Calu3 (cell line): Measurements from ENCODE around the gene WEE2. TPM values are rescaled to one million over a fixed set of nuclear protein-coding genes. Genes with fewer than 3 reads are reported as not detected.
"Not testable (repeated sequence)": the region's sequence is repeated elsewhere in the genome, so short reads cannot be mapped to it uniquely, and the experiment has no call there.

Source experiments
- BruUV-seq: library from RNA; stranded (reverse); fragments of 400-500 nt; replicated peaks from 2 replicates; lab custom pipeline; 2021; lab: Mats Ljungman, UMichigan
- CTCF ChIA-PET: fragments of 300-600 bp; sonication (Branson Sonifier 250); formaldehyde crosslinking; loops from one replicate; lab custom pipeline; 2022; ENCODE audit warnings: antibody characterized with exemption; lab: Charles Lee
- DNase-seq: peaks from one replicate; pipeline ENCODE4 v3.0.0; 2022
- H3K27ac Mint-ChIP-seq: one replicate; pipeline ENCODE4 v1.8.0; 2022; ENCODE audit warnings: mixed read lengths; ENCODE audit not compliant: unreplicated experiment
- H3K27me3 Mint-ChIP-seq: one replicate; pipeline ENCODE4 v1.8.0; 2022; ENCODE audit warnings: mixed read lengths; ENCODE audit not compliant: unreplicated experiment
- H3K36me3 Mint-ChIP-seq: one replicate; pipeline ENCODE4 v1.8.0; 2022; ENCODE audit warnings: mild to moderate bottlenecking, moderate library complexity, mixed read lengths; ENCODE audit not compliant: insufficient read depth, unreplicated experiment
- H3K4me1 Mint-ChIP-seq: one replicate; pipeline ENCODE4 v1.8.0; 2022; ENCODE audit warnings: mild to moderate bottlenecking, low read depth, mixed read lengths; ENCODE audit not compliant: unreplicated experiment
- H3K4me3 Mint-ChIP-seq: one replicate; pipeline ENCODE4 v1.8.0; 2022; ENCODE audit warnings: mild to moderate bottlenecking, low read depth, moderate library complexity, mixed read lengths; ENCODE audit not compliant: unreplicated experiment
- H3K9me3 Mint-ChIP-seq: one replicate; pipeline ENCODE4 v1.8.0; 2022; ENCODE audit warnings: low read depth, mixed read lengths; ENCODE audit not compliant: unreplicated experiment
- intact Hi-C: fragments of 100-400 bp; cut with micrococcal nuclease; formaldehyde crosslinking; loops from one replicate; pipeline ENCODE4 v1.10.0; 2022; ENCODE audit not compliant: unreplicated experiment
- total RNA-seq: library from RNA; stranded (reverse); gene quantifications from 2 replicates; pipeline ENCODE4 v1.2.3, GENCODE V29; 2022
- TF ChIP-seq, protein P1 (sequence below): fragments of 200-600 bp; IDR thresholded peaks from one replicate; pipeline ENCODE4 v1.8.0; 2022; ENCODE audit warnings: antibody characterized with exemption; ENCODE audit not compliant: unreplicated experiment

Gene WEE2
- total RNA-seq, 1 experiment from 2014 or later: not detected

DNA sequence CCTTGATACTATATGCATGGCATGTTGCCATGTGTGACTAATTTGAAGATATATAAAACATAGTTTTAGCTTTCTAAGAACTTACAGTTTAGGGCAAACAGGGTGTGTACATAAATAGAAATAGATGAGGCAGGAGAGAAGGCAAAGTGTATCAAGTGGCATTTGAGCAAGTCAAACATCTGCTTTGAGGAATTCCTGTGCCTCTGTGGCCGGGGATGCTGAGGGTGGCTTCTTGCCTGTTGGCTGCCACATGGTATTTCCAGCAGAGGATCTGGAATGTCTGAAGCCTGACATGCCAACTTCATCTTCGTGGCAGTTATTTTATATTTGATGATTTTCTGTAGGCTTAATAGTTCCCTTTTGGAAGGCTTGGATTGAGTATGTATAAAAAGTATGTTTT lies 36.0 kb downstream of the WEE2 start:
- Mint-ChIP-seq H3K4me3 (no peak overlapping the region), H3K27ac (no peak overlapping the region), H3K27me3 (no peaks in the 10 kb centered on the region), H3K36me3 (peaks cover 58% of the 10 kb centered on the region), H3K9me3 (no peaks in the 10 kb centered on the region), H3K4me1 (peaks cover 25% of the 10 kb centered on the region)
- CTCF ChIA-PET: no interaction called here
- no TSS peak for BruUV-seq
- no peak for DNase-seq
- intact Hi-C loops: no loop called here
- TF ChIP-seq, protein P1, sequence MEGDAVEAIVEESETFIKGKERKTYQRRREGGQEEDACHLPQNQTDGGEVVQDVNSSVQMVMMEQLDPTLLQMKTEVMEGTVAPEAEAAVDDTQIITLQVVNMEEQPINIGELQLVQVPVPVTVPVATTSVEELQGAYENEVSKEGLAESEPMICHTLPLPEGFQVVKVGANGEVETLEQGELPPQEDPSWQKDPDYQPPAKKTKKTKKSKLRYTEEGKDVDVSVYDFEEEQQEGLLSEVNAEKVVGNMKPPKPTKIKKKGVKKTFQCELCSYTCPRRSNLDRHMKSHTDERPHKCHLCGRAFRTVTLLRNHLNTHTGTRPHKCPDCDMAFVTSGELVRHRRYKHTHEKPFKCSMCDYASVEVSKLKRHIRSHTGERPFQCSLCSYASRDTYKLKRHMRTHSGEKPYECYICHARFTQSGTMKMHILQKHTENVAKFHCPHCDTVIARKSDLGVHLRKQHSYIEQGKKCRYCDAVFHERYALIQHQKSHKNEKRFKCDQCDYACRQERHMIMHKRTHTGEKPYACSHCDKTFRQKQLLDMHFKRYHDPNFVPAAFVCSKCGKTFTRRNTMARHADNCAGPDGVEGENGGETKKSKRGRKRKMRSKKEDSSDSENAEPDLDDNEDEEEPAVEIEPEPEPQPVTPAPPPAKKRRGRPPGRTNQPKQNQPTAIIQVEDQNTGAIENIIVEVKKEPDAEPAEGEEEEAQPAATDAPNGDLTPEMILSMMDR: no peak

DNA sequence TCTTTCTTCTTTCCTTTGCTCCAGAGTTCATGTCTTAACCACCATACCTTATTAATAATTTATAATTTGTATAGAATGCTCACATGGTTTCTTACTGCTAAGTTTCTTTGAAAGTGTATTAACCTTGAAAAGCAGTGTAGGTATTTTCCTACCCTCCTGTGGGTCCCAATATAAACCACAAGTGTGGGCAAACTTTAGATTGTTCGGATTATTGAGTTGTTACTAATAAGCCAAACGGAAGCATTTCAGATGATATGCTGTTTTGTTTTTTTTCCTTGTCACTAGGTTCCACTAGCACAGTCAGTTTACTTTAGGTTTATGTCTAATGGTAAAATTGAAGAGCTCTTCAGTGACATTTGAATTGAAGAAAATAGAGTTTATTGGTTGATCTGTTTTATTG lies 40.2 kb downstream of the WEE2 start:
- no peak for DNase-seq
- Mint-ChIP-seq H3K36me3 (peaks cover 67% of the 10 kb centered on the region), H3K27me3 (no peaks in the 10 kb centered on the region), H3K27ac (no peak overlapping the region), H3K4me1 (no peaks in the 10 kb centered on the region), H3K4me3 (no peak overlapping the region), H3K9me3 (peaks cover 5% of the 10 kb centered on the region)
- BruUV-seq: no TSS peak
- CTCF ChIA-PET: no interaction called here
- intact Hi-C loops: no loop called here
- TF ChIP-seq, protein P1: no peak

DNA sequence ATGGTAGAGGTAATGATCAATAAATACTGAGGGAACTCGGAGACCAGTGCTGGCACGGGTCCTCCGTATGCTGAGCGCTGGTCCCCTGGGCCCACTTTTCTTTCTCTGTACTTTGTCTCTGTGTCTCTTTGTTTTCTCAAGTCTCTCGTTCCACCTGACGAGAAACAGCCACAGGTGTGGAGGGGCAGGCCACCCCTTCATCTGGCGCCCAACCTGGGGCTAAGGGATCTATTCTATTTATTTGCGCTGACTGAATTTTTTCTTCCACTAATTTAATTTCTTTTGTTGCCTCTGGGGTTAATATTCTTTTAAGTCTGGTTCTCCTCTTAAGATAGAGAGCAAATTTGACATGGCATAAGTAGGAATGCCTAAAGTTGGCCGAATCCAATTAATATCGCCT lies 43.8 kb downstream of the WEE2 start:
- BruUV-seq, H3K4me1 Mint-ChIP-seq, H3K27ac Mint-ChIP-seq, H3K27me3 Mint-ChIP-seq, H3K9me3 Mint-ChIP-seq, intact Hi-C loops, CTCF ChIA-PET, H3K4me3 Mint-ChIP-seq: not testable (repeated sequence)
- DNase-seq: peak; percentile 14
- H3K36me3 Mint-ChIP-seq: peaks cover 58% of the 10 kb centered on the region

DNA sequence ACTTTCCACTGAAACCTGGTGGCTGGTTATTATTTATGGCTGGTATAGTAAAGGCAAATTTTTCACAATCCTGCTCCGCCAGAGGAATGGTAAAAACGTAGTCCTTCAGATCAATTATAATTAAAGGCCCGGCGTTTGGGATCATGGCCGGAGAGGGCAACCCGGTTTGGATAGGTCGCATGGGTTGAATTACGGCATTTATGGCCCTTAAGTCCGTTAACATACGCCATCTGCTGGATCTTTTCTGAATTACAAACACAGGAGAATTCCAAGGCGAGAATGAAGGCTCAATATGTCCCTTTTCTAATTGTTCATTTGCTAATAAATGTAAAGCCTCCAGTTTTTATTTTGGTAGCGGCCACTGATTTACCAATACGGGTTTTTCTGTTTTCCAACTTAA lies 44.5 kb downstream of the WEE2 start:
- no TSS peak for BruUV-seq

DNA sequence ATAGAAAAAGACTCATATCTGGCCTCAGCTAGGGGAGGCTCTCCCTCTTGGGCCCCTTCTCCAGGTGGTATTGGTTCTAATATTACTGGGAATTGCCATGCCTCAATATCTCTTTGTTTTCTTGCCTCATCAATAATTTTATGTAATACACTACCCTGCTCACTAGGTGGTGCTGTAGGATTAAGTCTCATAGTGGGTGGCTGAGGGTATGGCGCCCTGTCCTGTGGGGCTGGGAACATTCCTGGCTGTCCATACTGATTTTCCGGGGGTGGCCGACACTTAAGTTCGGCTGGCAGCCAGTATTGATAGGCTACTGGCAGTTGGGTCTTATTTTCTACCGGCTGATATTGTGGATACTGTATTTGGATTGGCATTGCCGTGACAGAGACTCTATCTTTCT lies 46.8 kb downstream of the WEE2 start:
- Mint-ChIP-seq H3K4me1 (no peaks in the 10 kb centered on the region), H3K9me3 (peaks cover 5% of the 10 kb centered on the region), H3K27me3 (no peaks in the 10 kb centered on the region), H3K4me3 (no peak overlapping the region), H3K27ac (no peak overlapping the region), H3K36me3 (peaks cover 55% of the 10 kb centered on the region)
- CTCF ChIA-PET: no interaction called here
- intact Hi-C loops: no loop called here
- peak; percentile 33 for DNase-seq
- TF ChIP-seq, protein P1: peak; percentile 38
- BruUV-seq: no TSS peak

More for the DNA sequence above, 44.5 kb downstream of the WEE2 start:
- H3K4me3 Mint-ChIP-seq: no peak overlapping the region
- H3K27ac Mint-ChIP-seq: no peak overlapping the region
- no peaks in the 10 kb centered on the region for H3K4me1 Mint-ChIP-seq
- CTCF ChIA-PET: no interaction called here
- TF ChIP-seq, protein P1: no peak
- intact Hi-C loops: no loop called here
- peaks cover 5% of the 10 kb centered on the region for H3K9me3 Mint-ChIP-seq
- H3K36me3 Mint-ChIP-seq: peaks cover 58% of the 10 kb centered on the region
- H3K27me3 Mint-ChIP-seq: no peaks in the 10 kb centered on the region
- DNase-seq: no peak
